Stimulated activated CD4-positive, alpha-beta T cell treated with anti-CD3 and anti-CD28 coated beads, Interleukin-12 subunit alpha, Interleukin-12 subunit beta, amount 100 ng/mL, for 24 hours (primary cell): ENCODE results near the gene PDZK1IP1.

ENCODE experiments used
- DNase-seq, 2 experiments: peaks; one replicate each; pipeline ENCODE4 v3.0.0-alpha.2; 2020; ENCODE audit warnings: low read depth in 2 of 2

PDZK1IP1 gene, protein sequence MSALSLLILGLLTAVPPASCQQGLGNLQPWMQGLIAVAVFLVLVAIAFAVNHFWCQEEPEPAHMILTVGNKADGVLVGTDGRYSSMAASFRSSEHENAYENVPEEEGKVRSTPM

DNA sequence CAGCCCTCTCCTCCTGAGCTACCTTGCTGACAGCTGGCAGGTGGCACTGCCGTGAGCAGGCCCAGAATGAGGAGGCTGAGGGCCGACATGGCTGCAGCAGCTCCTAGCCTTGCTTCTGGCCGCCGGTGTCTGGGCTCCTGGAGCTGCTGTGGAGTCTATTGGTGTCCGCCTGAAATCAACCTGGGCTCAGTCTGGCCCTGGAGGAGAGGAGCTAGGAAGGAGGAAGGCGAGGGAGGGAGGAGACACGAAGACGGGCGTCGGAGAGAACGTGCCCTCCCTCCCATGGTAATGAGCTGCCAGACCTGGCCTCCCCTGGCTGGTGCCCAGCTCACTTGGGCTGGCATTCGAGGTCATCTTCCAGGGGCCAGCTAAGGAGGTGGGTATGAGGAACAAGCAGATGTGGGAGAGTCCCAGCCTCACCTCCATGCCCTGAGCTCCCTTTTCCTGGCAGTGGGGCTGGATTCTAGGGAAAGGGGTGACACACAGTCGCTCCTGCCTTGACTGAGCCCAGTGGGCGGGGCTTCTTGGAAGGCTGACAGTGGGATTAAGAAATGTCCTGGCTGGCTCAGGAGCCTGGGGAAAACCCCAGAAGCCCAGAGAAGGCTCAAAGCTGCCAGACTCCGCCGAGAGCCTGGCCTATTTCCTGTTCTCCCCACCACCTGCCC lies at the start of gene PDZK1IP1:
Gene PDZK1IP1 (minus strand): TSS at position 193 of the 665 bp plus-strand sequence. CDS start 104 bp downstream, at position 89.
- DNase-seq: no peak

DNA sequence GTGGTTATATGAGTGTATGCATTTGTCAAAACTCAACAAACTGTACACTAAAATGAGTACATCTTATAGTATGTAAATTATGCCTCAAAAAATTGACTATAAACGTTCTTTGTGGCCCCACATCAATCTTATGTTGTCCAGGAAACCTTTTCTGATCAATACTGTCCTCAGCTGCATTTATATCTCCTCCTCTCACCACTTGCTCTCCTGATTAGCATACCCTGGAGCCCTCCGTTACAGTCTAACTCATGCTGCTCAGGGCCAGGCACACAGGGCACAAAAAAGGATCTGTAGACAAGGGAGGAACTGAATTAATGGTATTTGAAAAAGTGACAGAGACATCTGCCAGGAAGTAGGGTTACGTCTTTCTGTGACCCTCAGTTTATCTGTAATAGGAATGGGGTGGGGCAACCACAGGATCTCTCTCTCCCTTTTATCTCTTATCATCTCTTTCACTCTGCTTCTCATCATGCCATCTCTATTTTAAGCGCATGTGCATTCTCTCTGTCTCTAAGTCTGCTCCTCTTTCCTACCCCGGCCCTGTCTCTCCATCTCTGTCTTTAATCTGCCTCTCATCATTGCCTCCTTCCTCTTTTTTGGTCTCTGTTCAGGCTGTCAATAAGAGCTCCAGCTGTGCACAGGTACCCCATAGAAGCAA lies 49.2 kb upstream of the PDZK1IP1 start:
- DNase-seq: no peak

DNA sequence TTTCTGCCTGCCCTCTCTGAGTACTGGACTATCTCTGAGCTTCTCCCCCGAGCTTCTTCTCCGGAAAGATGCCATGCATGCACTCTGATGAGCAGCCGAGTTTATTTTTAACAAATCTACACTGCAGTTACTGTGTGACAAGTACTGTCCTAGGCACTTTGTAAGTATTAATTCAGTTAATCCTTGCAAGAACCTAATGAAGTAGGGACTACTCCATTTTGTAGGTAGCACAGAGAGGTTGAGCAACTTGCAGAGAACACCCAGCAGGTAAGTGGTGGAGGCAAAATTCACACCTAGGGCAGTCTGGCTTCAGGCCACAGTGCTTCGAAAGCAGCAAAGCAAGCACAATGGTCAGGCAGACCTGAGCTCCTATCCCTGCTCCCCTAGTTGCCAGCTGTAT lies 46.0 kb upstream of the PDZK1IP1 start:
- no peak for DNase-seq

DNA sequence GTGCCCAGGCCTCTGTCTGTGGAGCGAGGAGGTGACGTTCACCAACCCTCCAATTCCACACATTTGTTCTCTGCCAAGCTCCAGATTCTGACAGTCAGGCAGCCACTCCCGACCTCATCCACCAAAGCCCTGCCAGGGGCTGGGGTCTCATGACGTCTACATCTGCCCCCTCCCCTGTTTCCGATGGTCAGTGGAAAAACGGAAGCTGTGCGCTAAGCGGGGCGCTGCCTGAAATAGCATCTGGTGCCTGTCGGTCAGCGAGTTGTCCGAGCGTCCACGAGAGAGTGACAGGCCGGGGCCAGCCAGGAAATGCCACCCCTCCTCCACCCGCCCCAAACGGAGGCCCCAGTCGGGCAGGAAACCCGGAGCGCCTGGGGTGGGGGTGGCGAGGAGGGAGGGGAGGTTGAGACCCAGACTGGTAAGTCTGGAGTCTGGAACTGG lies 45.4 kb upstream of the PDZK1IP1 start:
- DNase-seq: no peak

DNA sequence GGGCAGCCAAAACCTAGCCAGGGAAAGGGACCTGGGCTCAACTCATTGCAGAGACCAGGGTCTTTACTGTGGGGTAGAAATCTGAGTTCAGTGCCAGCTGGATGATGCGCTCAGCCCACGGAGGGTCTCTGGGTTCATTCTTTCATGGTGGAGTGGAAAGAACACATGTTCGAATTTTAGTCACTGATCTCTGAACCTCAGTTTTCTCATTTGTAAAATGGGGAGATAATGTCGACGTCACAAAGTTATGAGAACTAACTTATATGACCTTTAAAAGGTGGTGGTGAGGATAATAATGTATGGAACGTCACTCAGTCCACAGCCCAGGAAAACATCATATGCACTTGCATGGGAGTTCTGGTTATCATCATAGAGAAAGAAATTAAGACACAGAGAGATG lies 43.4 kb upstream of the PDZK1IP1 start:
- DNase-seq: no peak

DNA sequence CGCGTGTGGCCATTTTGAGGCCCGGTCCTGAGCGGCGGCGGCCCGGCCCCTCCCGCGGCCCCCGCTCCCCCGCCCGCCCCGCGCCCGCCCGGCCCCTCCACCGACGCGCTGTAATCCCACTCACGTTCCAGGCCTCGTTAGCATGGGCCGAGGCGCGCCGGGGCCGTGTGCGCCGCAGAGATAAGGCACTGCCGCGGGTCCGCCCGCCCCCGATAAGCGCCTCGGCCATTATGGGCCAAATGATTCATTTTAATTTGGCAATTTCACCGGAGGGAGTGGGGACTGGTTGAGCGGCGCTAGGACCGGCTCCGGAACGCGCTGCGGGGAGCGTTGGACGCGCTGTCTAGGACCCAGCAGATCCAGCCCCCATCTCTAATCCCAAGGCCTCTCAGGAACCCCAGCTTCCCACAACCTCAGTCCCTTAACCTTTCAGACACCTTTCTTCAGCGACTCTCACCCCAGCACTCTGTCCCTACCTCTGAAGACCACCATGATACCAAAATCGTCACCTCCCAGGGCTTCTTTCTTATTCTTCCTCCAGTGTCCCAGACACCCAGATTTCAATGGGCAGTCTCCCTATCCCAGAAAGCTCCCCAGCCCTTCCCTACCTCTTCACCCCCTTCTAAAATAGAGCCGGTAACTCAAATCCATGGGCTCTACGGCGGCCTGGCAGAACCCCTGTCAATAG lies 42.5 kb upstream of the PDZK1IP1 start, which contains the start of gene TAL1:
Gene TAL1 (minus strand): TSS at position 39 of the 688 bp plus-strand sequence. CDS start 6,337 bp downstream, outside the sequence.
- no peak for DNase-seq

DNA sequence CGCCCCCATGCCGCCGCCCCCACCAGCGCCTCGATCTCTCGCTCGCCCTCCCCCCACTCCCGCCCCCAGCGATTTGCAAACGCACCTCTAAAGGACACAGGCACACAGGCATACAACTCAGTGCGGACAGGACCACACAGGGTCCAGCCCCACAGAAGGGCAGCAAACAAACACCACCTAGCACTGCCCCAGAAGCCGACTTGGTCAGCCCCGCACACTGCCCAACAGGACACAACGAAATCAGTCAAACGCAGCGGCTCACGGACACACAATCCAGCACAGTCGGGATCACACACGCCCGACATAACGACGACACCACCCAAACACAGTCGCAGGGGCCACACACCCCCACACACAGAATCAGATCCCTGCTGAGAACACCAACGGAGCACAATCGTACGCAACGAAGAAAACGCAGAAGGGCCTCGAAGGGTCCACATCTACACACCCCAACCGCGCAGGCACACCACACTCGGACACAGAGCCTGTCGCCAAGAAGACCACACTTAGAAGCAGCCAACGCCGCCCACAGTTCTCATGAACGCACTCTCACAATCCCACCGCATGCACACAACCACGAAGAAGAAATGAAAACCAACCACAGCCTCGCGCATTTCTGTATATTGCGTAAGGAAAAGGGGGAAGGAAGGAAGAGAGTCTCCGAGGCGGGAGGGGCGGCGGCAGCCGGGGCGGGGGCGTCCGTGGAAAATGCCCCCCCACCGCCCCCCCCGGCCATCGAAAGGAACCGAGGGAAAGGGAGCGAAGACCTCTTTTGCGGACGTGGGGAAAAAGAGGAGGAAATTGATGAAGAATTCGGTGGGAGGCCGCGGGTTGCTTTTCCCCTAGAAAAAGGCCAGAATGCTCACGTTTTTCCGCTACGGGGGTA lies 41.7 kb upstream of the PDZK1IP1 start:
- peak in 1 of 2 experiments; percentile 8 for DNase-seq

DNA sequence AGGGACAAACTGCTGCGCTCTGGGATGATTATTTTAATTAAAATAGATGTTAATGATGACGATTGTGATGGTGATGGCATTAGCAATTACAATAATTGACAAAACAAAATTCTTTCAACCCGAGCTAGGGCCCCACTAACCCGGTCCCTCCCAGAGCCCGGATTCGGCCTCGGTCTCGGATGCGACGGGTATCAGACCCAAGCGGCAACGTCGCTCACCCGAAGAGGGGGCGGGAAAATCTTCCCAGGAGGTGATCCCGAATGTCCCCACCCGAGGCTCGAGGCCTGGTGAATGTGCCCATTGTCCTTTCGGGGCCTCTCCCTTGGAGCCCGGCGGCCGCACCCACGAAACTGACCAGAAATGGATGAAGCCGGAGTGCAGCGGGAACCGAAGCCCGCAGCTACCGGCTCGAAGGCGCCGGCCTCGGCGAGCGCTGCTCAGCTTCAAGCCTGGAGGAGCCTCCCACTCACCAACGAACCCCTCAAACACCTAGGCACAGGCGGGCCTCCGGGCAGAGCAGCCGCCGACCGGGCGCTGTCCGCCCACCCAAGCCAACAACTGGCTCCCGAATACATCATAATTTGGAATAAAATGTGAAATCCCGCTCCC lies 41.0 kb upstream of the PDZK1IP1 start:
- no peak for DNase-seq

DNA sequence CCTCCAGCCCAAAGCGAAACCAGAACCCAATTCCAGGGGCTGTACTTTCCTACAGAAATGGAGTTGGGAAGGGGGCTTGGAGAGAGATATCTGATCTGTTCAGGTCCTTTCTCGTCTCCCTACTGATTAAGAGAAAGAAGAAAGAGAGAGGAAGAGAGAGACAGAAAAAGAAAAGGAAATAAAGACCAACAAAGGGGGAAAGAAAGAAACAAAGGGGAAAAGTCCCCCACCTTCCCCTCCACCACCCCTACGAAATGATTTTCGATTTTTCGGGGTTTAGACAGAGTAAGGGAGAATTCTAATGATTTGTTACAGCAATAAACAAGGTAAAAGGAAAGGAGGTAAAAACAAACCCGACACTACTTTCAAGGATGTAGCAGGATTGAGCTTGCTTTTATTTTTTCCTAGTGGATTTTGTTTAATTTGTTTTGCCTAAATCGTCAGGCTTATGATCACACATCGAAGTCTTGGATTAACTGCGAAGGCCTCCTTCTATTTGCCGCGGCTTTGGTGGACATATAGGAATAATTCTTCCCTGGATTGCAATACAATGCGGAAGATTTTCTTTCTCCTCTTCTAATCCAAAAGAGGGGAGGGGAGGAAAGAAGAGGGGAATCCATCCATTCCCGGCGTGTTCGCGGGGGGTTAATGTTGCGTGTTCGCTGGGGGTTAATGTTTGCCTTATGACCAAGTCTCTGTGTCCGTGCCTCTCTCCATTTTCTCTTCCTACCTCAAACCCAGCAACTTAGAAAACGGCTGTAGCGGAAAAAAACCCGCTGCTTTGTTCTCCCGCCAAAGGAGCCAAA lies 40.3 kb upstream of the PDZK1IP1 start:
- DNase-seq: no peak

DNA sequence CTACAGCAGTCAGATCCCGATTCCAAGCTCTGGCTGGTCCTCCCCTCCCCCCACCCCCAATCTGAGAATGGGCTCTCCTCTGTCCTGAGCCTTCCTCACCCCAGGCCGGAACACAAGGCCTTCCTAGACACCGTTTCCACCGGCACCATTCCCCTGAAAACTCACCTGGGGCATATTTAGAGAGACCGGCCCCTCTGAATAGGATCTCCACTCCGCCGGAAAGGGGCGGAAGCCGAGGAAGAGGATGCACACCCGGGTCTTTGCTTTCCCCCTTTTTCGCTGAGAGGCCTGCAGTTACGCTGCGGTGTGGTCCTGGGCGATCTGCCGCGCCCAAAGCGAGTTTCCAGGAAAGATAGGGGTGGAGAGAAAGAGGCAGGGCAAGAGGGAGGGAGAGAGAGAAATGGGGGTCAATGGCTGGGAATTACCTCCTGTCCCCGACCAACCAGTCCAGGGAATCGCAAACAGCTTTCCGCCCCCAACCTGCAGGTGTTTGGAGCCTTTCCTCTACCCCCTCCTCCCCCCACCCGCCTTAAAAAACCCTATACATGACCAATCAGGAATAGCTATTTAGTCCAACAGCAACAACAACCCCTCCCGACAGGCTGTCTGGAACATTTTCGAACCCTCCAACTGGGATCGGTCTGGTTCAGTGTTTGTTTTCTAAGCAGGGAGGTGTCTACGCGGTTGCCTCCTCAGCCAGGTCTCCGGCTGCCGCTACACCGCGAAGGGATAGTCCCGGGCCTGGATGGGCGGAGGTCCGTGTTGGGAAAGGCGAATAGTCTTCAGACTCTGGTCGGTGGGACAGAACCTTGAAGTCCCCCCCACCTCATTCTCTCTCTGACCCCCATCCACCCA lies 39.4 kb upstream of the PDZK1IP1 start:
- DNase-seq: no peak

DNA sequence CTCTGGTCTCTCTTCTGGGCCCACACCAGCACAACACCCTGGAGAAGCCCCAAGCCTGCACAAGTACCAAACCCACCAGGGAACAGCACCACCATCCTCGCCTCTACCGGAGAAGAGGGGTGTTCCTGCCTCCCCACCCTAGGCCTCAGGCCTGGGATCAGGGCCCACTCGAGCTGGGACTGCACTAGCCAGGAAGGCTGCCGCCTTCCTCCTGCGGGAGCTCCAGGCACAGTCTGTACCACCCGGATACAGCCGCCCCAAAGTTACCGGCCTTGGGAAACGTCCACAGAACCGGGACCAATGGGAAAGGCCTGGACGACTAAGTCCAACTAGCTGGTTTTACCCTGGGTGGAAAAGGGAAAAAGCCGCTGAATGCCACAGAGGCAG lies 38.8 kb upstream of the PDZK1IP1 start:
- DNase-seq: no peak

DNA sequence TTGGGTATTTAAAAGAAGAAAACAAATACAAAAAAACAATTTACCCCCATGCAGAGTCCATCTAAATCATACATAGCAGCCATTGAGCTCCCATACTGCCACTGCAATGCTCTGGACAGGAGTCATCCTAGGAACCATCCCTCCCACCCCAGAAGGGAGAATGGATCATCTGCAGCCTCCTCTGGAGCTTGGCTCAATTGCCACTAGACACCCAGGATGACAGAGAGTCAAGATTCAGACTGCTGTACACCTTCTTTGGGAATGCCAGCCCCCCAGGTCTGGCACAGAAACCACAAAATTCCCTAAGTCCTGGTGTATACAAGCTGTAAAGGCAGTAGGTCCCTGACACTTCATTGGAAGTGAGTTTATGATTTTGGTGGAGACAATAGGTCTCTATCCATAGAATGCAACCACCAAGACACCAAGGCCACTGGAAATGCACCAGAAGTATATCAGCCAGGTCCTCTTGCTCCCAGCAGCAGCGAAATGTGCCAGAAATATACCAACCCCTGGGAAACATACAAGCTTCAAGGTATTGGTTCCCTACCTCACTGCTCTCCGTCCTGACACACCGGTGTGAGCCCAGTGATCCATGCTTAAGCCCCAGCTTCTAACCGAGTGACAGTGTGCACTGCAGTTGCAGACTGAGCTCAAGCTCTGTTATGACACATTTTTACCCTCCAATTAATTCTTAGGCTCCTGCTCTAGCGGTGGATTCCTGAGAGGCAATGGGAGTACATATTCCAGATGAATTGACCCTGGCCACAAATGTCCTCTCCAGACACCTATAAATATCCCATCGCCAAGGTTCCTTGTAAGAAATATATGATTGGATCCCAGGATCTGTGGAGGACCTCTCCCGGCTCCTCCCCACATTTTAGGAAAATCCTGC lies 37.8 kb upstream of the PDZK1IP1 start:
- no peak for DNase-seq

DNA sequence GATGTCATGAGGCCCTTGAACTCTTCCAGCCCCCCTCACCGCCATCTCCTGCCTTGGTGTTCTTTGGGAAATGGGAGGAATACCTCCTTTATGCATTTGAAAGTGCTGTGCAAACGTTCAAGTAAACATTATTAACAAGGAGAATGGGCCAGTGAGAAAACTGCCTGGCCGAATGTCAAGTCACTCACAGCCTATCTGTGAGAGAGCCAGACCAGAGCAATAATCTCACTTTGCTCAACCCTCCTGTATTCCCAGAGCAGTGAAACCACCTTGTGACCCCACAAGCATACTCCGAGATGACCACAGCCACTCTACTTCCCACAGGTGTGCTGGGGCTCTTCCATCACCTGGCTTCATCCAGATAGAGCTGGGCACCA lies 37.0 kb upstream of the PDZK1IP1 start:
- no peak for DNase-seq

DNA sequence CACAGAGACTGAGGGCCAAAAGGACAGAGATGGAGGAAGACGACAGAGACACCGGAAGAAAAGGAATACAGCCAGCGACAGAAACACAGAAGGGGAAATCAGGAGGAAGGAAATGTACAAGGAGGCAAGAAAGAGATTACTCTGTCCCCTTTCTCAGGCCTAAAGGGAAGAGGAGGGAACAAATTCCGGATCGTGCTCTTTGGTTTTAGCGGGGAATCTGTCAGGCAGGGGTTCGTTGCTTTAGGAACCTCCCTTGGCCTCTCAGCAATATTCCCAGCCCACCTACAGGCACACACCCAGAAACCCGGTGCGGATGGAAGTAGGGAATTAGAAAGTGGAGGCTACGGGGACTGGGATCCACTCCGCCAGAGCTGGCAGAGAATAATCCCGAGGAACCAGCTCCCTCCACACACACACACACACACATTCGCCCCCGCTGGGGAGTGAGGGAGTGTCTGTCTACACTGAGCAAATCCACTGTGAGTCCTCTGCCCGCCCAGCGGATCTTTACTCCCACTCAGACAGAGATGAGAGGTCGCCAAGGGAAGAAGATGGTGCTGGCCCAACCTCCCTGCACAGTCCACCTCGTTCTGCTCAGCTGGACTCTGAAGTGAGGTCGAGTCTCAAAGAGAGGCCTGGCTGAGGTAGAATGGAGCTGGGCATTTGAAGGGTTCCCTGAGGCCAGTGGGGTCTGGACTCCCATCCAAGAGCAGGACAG lies 36.4 kb upstream of the PDZK1IP1 start:
- DNase-seq: no peak

DNA sequence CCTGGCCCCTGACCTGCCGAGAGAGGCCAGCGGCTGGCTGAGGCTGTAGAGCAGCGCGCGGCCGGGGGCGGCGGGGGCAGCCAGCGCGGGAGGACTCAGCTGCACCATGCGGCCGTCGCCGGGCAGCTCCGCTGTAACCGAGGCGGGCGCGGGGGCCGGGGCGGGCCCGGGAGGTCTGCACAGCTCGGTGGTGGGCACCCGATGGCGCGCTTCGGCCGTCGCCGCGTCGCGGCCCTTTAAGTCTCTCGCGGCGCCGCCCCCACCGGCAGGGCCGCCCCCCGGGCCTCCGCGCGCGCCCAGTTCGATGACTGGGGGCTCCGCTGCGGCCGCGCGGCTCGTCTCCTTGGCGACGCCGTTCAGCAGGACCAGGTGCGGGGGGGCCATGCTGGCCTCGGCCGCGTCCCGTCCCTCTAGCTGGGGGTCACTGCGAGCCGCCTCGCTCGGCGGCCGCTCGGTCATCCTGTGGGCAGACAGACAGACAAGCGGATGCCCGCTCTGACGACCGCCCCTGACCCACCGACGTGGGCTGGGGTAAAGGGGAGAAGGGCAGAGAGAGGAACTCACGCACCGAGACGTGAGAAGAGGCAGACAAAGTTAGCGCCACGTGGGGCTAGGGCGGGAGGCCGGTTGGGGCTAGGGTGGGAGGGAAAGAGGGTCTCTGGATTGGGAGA lies 35.7 kb upstream of the PDZK1IP1 start:
- no peak for DNase-seq

DNA sequence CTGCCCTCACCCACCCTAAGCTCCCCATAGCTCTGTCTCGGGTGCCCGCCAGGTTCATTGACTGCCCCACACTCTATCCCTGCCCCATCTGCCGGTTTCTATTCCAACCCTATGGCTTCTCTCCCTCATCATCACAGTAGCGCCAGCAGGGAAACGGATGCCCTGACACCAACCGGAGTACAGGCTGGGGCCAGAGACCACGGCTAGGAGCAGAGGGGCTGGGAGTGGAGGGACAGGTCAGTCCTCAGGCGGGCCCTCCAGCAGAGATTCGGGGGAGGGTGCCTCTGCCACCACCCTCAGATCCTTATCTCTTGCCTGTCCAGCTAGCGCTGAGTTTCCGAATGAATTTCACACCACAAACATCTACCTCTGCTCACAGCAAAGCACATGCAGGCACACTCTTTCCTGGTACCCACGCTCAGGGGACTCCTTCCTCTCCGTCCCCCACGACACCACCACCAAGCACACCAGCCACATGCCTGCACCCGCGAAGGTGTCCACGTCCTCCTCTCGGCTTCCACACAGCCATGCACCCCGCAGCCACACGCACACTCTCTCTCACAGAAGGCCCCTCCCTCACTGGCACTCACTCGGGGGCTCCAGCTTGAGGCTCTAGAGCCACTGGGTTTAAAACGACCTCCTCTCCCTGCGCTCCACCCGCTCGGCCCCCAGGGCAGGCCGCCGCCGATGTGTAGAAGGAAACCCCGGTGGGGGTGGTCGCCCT lies 35.0 kb upstream of the PDZK1IP1 start:
- no peak for DNase-seq
